GM12864 (cell line): ENCODE data around the gene IFI6.

ENCODE experiments used
- DNase-seq: peaks from one replicate; pipeline ENCODE4 v3.0.0-alpha.2; 2011; ENCODE audit warnings: low read depth
- H3K4me3 ChIP-seq: 2 replicates; pipeline ENCODE4 v1.5.1; 2011; ENCODE audit warnings: mild to moderate bottlenecking, low read depth, low read length, control low read depth
- CTCF ChIP-seq: IDR thresholded peaks from 2 replicates; pipeline ENCODE4 v1.5.1; 2011; ENCODE audit warnings: low read depth, mild to moderate bottlenecking, moderate library complexity, low read length, control low read depth, inconsistent platforms; ENCODE audit errors: missing control alignments

The IFI6 gene

GRCh38 chr1:27618341-27619082, 53.5 kb downstream of the IFI6 start:
- no peak for DNase-seq
- no peak overlapping the region for H3K4me3 ChIP-seq
- TF ChIP-seq CTCF, result no peak

- no peak for TF ChIP-seq CTCF
- no peak overlapping the region for H3K4me3 ChIP-seq
- no peak for DNase-seq
Measured at GRCh38 chr1:27617420-27617819, 54.6 kb downstream of the IFI6 start.

GRCh38 chr1:27616441-27616840, 55.6 kb downstream of the IFI6 start:
- TF ChIP-seq CTCF, result peak; percentile 45
- H3K4me3 ChIP-seq, result no peak overlapping the region
- DNase-seq, result no peak
